HepG2 (cell line): Measurements from ENCODE around the gene HIF1AN. TPM values are rescaled to one million over a fixed set of nuclear protein-coding genes. Genes with fewer than 3 reads are reported as not detected.

Source experiments
- BCL6 ChIP-seq: IDR thresholded peaks from 2 replicates; pipeline ENCODE4 v1.6.1; 2016; ENCODE audit warnings: missing genetic modification reagents, missing compliant biosample characterization
- CSRNP1 ChIP-seq: sonication (generic); formaldehyde crosslinking; IDR thresholded peaks from 2 replicates; pipeline ENCODE4 v1.8.1; 2023; ENCODE audit warnings: mild to moderate bottlenecking, missing genetic modification reagents
- CSRNP2 ChIP-seq: sonication (generic); formaldehyde crosslinking; conservative IDR thresholded peaks from 2 replicates; pipeline ENCODE4 v1.8.0; 2022; ENCODE audit warnings: low read depth, missing genetic modification reagents
- DBP ChIP-seq: sonication (generic); formaldehyde crosslinking; IDR thresholded peaks from 2 replicates; pipeline ENCODE4 v1.4.0; 2020; ENCODE audit warnings: missing genetic modification reagents; ENCODE audit errors: not compliant biosample characterization
- FOSL1 ChIP-seq: sonication (generic); formaldehyde crosslinking; IDR thresholded peaks from 2 replicates; pipeline ENCODE4 v1.9.0; 2021; ENCODE audit warnings: missing genetic modification reagents, borderline replicate concordance
- FOXA1 ChIP-seq, 2 experiments: fragments of 450-650 bp in 1 of 2; sonication (generic) in 1 of 2; formaldehyde crosslinking in 1 of 2; IDR thresholded peaks; 2 replicates each; pipeline versions ENCODE4 v1.4.0 to v1.6.1; 2016 to 2020; ENCODE audit warnings: missing genetic modification reagents in 1 of 2
- FOXO1 ChIP-seq: sonication (generic); formaldehyde crosslinking; IDR thresholded peaks from 2 replicates; pipeline ENCODE4 v1.4.0; 2020; ENCODE audit warnings: missing genetic modification reagents
- HBP1 ChIP-seq: IDR thresholded peaks from 2 replicates; pipeline ENCODE4 v1.6.1; 2016; ENCODE audit warnings: low read depth, control low read depth
- POGZ ChIP-seq: sonication (generic); formaldehyde crosslinking; IDR thresholded peaks from 2 replicates; pipeline ENCODE4 v1.4.0; 2020; ENCODE audit warnings: mild to moderate bottlenecking, missing genetic modification reagents
- POLR2AphosphoS2 ChIP-seq: IDR thresholded peaks from 2 replicates; pipeline ENCODE4 v1.6.1; 2011; ENCODE audit warnings: low read depth, low read length, improper control_type of control experiment
- POLR2G ChIP-seq: fragments of 200-400 bp; formaldehyde crosslinking; IDR thresholded peaks from 2 replicates; pipeline ENCODE4 v1.6.1; 2018; ENCODE audit warnings: mild to moderate bottlenecking, low read depth, low read length, moderate library complexity
- RFXAP ChIP-seq: sonication (generic); formaldehyde crosslinking; IDR thresholded peaks from 2 replicates; pipeline ENCODE4 v1.4.0; 2020; ENCODE audit warnings: missing genetic modification reagents, borderline replicate concordance
- ZBTB39 ChIP-seq: sonication (generic); formaldehyde crosslinking; IDR thresholded peaks from 2 replicates; pipeline ENCODE4 v1.5.0; 2020; ENCODE audit warnings: missing genetic modification reagents
- ZFP1 ChIP-seq: IDR thresholded peaks from 2 replicates; pipeline ENCODE4 v1.6.1; 2016
- ZMAT5 ChIP-seq: sonication (generic); formaldehyde crosslinking; IDR thresholded peaks from 2 replicates; pipeline ENCODE4 v1.5.0; 2020; ENCODE audit warnings: mild to moderate bottlenecking, low read depth, missing genetic modification reagents, borderline replicate concordance
- ZNF34 ChIP-seq: sonication (generic); formaldehyde crosslinking; IDR thresholded peaks from 2 replicates; pipeline ENCODE4 v1.4.0; 2020; ENCODE audit warnings: mild to moderate bottlenecking, missing genetic modification reagents, borderline replicate concordance
- ZNF468 ChIP-seq: sonication (generic); formaldehyde crosslinking; IDR thresholded peaks from 2 replicates; pipeline ENCODE4 v1.8.0; 2022; ENCODE audit warnings: mild to moderate bottlenecking, moderate library complexity, missing genetic modification reagents
- ZNF841 ChIP-seq: sonication (generic); formaldehyde crosslinking; IDR thresholded peaks from 2 replicates; pipeline ENCODE4 v1.8.1; 2023; ENCODE audit warnings: missing genetic modification reagents, borderline replicate concordance
- polyA plus RNA-seq, 8 experiments: library from polyadenylated mRNA; depleted of rRNA in 3 of 8; stranded (reverse) in 7 of 8; unstranded in 1 of 8; fragments of >200 nt; fragmentation: Illumina TruSeq in 4 of 8; extraction: Trizol in 4 of 8; gene quantifications; 2 replicates each; pipeline versions ENCODE4 v1.2.1 to v1.2.3, GENCODE V29; 2011 to 2016; ENCODE audit warnings: low read depth in 4 of 8, missing spikeins in 1 of 8, mixed read lengths in 1 of 8; ENCODE audit not compliant: insufficient read depth in 1 of 8
- total RNA-seq, 5 experiments: library from RNA; depleted of rRNA; stranded (reverse); fragments of >200 nt; fragmentation: Illumina TruSeq; extraction: Trizol; gene quantifications; 2 replicates each; pipeline ENCODE4 v1.2.3, GENCODE V29; 2016; ENCODE audit warnings: low read depth in 1 of 5

HIF1AN gene
- total and polyA plus RNA-seq, 2 of the 13 experiments (the other 11 are each of a cell fraction or from before 2014, with no cell fraction given) = 8.6 to 10.7 TPM

- peak; percentile 95 for TF ChIP-seq POGZ (CRISPR knock-in tag)
- TF ChIP-seq RFXAP = 0 out of 2 replicates have a peak, but pooled peaks have one; percentile 66
- TF ChIP-seq CSRNP2 (CRISPR knock-in tag) = no peak
- no peak for TF ChIP-seq DBP
- TF ChIP-seq ZMAT5 (CRISPR knock-in tag) = no peak
- no peak for TF ChIP-seq ZNF841 (CRISPR knock-in tag)
- TF ChIP-seq POLR2AphosphoS2 = no peak
- no peak for TF ChIP-seq FOXA1 (IDR thresholded peaks at IDR 0.05)
- no peak for TF ChIP-seq FOXA1 (CRISPR knock-in tag; IDR thresholded peaks at IDR 0.05)
- TF ChIP-seq ZFP1 = peak; percentile 78
- TF ChIP-seq CSRNP1 (CRISPR knock-in tag) = peak; percentile 75
- peak; percentile 65; the same call in 1 of the 2 replicates for TF ChIP-seq HBP1 (CRISPR knock-in tag)
- TF ChIP-seq FOSL1 = no peak
- peak; percentile 29; the same call in 1 of the 2 replicates for TF ChIP-seq FOXO1 (CRISPR knock-in tag)
- peak; percentile 97 for TF ChIP-seq POLR2G
- TF ChIP-seq ZNF468 = no peak
- TF ChIP-seq ZNF34 = no peak
- no peak for TF ChIP-seq ZBTB39
- TF ChIP-seq BCL6 (CRISPR knock-in tag) = no peak
Measured at GRCh38 chr10:100535715-100536353, at the start of gene HIF1AN (continued).
